HL-60/S4 treated with phorbol 12-myristate 13-acetate at 8.2 ng/mL for 4 days and 3 days (cell line): Measurements from ENCODE around the gene AVPI1.

Source experiments
- in situ Hi-C: fragments of 300-500 bp; cut with MboI; formaldehyde crosslinking; loops from 2 replicates; pipeline ENCODE4 v1.15.0; 2022; ENCODE audit warnings: low sequenced_read_pairs

Gene AVPI1, protein sequence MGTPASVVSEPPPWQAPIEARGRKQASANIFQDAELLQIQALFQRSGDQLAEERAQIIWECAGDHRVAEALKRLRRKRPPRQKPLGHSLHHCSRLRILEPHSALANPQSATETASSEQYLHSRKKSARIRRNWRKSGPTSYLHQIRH

DNA sequence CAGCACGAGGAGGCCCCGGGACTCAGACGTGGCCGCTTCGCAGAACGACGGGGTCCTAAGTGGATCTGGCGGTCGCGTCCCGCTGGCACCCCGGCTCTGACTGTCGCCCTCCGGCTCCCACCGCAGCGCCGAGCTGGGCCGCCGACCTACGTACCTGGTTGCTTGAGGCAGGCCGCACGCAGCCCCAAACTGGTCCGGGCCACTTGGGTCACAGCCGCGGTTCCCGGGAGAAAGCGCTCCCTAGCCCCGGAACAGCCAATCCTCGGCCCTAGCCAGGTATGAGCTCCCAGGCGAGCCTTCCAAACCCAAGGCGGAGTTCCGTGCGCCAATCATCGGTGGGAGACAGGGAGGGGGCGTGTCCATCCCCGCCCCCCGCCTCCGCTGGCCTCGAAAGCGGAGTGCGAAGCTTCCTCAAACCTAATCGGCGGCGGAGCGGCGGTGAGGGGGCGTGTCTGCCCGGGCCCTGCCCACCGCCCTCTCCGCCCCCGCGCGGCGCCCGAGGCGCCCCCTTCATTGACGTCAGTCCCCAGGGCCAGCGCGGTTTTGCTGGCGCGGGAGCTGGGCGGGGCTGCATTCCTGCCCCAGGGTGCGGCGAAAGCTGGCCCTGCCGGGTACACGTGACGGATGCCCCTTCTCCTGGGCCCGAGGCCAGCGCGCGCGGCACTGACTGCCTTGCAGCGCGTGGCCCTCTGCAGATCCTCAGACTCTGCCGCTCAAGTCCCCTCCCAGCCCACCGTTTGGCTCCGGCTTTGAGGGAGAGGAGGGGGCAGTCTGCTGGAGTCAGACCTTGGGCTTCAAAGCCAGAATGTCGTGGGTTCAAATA is at the start of gene AVPI1:
Gene AVPI1 (minus strand): TSS at position 280 of the 823 bp plus-strand sequence. CDS start 7,336 bp downstream, outside the sequence.
- in situ Hi-C loops = no loop called here

DNA sequence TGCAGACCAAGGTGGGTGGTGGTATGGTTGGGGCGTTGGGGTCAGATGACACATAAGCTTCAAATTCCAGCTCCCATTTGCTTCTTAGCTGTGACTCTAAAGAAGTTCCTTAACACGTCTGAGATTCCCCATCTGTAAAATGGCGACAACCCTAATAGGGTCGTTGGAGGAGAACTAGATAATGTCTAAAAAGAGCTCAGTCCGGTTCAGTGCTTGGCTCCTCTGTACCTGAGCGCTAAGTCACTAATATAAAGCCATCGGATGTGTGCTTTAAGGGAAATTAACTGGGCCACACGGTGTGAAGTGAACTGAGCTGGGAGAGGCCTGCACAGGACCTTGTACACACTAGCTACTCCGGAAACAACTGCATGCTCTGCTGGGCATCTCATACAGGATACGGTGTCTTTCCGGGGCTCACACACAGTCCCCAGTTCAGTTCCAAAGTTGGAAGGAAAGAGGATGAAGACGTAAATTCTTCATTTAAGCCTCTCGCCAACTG is 49.4 kb upstream of the AVPI1 start:
- in situ Hi-C loops = no loop called here

DNA sequence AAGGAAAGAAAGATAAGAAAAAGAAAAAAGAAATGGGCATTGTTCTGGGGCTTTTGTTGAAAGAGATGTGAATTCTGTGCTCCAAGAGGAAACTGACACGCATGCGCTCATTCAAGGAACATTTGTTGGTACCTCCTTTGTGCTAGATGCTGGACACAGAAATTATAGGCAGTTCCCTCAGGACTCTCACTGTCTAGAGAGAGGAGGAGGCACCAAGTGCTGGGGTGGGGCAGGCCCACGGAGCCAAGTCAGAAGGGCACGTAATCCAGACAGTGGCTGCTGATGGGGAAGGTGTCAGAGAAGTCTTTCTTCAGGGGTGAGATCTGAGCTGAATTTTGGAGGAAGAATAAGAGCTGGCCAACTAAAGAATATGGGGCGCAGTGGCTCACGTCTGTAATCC is 47.0 kb upstream of the AVPI1 start:
- in situ Hi-C loops = no loop called here

DNA sequence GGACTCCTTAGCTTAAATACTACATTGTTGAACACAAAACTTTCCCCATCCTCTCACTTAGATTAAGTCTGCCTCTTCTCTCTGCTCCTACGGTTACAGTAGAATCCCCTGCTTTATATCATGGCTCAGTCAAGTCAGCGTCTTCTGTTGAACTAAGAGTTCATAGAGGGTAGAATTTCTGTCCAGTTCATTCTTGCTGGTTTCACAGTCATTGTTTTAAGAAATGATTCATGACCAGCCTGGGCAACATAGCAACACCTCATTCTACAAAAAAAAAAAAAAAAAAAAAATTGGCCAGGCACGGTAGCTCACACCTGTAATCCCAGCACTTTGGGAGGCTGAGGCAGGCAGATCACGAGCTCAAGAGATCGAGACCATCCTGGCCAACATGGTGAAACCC is 46.2 kb upstream of the AVPI1 start:
- in situ Hi-C loops = no loop called here

DNA sequence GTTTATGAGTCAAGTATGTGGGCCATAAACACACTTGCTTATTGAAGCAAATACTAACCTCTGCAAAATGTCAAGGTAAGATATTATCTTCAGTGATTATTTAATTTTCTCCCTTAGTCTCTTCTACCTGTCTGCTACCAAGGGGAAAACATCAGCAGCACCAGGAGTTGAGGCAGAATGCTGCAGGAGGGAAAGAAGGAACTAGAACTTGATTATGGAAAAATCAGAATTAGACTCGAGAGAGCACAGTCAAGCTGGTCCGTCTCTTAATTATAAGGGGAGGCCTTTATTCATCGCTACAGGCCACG is 45.0 kb upstream of the AVPI1 start:
- in situ Hi-C loops = no loop called here

DNA sequence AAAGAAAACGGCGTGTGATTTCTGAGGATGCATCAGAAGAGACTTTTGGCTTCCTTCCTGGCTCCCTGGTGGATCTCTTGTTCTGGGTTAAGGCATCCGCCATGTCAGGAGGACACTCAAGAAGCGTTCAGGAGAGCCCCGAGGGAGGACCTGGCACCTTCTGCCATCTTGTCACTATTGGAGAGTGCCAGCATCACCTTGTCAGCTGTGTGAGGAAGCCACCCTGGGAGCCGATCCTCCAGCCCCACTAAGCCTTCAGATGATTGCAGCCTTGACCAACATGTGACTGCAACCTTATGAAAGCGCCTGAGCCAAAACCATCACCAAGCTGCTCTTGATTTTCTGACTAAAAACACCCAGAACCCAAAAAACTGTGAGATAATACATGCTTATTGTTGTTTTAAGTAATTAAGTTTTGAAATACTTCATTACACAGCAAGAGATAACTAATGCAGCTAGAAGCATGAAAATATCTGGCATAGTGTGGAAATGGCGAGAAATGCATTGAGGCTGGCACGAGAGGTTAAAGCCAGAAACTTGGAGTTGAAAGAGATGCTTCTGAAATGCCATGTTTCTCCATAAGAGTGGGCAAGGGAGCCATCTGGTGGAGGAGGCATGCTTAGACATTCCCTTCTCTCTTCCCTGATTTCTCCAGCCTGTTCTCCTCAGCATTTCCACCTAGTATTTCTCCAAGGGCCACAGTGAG is 44.5 kb upstream of the AVPI1 start:
- in situ Hi-C loops = no loop called here

DNA sequence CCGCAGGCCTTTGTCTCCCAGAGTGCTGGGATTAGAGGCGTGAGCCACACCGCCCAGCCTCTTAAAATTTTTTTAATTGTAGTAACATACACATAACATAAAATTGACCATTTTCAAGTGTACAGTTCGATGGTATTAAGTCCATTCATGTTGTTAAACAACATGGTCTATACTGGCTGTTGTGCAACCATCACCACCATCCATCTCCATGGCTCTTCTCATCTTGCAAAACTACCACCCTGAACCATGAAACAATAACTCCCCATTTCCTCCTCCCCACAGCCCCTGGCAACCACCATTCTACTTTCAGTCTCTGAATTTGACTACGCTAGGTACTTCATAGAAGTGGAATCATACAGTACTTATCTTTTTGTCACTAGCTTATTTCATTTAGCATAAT is 42.0 kb upstream of the AVPI1 start:
- in situ Hi-C loops = no loop called here

DNA sequence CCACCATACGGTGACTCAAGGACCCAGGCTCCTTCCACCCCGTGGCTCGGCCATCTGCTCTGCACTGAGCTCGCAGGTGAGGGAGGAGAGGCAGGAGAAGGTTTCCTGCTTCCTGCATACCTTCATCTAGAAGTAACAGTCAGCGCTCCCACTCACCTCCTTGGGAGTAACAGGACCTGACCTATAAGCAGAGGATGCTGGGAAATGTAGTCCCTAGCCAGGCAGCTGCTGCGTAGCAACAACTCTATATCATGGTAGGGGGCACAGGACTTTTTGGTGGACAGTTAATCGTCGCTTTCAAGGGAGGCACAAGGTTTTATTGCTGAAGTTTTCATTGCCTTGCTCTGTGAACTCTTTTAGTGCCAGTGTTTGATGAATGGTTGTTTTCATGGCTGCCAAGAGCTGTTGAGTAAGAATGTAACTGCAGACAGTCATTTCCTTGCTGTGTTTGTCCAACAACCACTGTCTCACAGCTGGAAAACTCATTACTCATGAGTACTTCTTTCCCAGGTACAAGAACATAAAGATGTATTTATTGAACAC is 39.7 kb upstream of the AVPI1 start:
- in situ Hi-C loops = no loop called here

DNA sequence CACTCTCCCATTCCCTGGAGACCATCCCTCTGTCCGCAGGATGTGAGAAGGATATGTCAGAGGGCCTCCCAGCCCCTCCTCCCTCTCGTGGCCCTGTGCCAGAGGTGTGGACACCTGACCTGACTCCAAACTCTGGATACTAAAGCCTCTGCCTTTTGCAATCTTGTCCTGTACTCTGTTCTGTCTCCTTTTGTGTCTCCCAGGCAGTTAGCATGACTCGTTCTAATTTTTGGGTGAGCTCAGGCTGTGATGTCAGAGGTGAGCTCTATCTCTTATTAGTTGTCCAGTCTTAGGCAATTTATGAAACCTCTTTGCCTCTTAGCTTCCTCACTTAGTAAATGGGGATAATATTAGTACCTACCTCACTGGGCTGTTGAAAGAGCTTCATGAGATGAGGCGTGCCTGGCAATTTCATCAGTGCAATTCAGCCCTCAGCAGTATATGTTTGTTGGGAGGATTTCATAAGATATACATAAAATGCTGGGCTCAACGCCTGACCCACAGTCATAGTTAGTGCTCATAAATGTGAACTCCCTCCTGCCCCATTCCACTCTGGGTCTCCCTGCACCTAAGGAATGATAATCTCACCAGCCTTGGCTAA is 37.4 kb upstream of the AVPI1 start:
- in situ Hi-C loops = no loop called here

DNA sequence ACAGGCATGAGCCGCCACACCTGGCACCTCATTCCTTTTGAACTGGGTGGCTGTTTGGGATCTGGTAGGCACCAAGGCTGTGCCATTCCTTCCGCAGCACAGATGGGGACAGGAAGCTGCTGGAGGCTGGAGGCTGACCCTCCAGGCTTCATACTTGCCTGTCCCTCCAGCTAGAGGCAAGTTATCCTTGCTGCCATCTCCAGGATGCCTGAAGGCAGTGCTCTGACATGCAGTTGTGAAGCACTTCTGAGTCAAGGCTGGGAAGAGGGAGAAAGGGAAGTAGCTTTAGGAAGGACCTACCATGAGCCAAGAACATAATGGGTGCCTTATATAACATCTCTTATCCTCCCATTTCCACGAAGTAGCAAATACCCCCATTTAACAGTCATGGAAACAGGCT is 36.0 kb upstream of the AVPI1 start:
- in situ Hi-C loops = no loop called here

DNA sequence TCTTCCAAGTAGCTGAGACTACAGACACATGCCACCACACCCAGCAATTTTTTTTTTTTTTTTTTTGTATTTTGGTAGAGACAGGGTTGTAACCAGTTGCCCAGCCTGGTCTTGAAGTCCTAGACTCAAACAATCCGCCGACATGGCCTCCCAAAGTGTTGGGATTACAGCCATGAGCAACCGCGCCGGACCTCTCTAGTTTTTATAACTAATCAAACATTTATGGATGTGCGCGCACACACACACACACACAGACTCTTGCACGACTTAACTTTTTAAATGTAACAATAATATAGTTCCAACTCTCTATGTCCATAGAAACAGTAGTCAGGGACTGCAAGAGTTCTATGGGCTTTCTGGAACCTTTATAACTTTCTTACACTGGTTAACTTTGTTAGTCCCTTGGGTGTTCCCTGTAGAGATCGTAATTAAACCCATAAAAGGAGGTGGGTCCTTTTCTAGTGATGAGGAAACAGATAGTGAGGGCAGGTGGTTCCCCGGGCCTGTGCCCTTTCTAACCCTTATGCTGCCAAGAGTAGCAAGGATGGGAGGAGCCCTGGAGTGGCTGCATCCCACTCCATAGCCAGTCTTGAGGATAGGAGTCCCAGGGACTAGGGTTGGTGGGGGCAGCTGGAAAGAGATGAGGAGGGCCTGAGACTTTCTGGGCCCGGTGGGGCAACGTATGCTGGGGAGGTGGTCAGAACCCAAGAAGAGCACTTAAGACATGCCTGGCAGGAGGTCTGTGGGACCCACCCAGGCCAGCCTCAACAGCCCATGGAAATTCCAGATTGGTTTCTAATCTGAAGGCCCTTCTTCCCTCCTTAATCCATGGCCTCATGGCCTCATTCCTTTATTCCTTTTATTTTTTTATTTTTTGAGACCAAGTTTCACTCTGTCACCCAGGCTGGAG is 35.1 kb upstream of the AVPI1 start:
- in situ Hi-C loops = no loop called here

DNA sequence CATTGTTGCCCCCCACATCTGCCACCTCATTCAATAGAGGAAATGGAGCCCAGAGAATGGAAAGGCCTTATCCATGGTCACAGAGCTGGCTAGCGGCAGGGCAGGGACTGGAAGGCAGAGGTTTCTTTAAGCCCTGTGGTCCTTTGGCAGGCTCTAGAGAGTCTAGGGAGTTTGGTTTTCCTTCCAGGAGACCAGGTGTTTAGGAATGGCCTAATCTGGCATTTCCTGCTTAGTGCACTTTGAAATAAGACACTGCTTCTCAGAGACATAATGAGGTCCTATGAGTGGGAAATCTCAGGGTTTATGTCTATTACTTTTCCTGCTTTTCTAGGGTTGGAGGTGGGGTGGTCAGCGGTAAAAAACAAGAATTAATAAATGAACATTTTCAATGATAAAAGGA is 32.6 kb upstream of the AVPI1 start:
- in situ Hi-C loops = no loop called here

DNA sequence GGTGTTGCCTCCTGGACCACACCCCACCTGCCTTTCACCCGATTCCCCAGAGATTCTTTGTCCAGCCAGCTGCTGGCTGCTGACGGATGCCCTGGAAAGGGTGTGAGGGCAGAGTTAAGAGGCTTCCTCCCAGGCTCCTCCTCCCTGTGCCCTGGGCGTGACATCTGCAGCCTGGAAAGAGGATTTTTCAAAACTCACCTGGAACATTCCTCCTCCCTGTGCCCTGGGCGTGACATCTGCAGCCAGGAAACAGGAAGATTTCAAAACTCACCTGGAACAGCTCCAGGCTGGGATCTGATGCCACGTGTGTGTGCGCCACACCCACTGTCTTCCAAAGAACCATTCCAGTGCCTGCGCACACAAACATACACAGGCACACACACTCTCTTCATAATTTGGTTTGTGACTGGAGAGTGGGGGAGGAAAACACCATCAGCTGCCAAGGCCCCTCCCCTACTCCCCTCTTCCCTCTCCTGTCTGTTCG is 31.7 kb upstream of the AVPI1 start:
- in situ Hi-C loops = no loop called here

DNA sequence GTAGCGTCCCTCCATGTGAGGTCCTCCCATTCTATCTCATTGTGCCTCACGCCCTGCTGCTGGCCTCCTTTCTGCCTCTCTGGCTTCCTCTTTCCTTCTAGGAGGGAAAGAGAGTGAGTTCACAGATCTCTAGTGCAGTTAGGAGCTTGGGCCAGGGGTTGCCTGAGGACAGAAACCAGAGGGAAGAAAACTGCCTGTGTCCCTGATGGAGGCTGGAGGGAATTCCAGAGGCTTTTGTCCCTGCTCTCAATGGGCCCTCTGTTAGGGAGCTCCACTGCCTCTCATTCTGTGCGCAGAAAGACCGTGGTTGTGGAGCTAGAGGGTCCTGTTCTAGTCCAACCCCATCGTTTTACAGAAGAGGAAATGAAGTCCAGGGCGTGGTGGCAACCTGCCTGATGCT is 31.1 kb upstream of the AVPI1 start:
- in situ Hi-C loops = no loop called here

DNA sequence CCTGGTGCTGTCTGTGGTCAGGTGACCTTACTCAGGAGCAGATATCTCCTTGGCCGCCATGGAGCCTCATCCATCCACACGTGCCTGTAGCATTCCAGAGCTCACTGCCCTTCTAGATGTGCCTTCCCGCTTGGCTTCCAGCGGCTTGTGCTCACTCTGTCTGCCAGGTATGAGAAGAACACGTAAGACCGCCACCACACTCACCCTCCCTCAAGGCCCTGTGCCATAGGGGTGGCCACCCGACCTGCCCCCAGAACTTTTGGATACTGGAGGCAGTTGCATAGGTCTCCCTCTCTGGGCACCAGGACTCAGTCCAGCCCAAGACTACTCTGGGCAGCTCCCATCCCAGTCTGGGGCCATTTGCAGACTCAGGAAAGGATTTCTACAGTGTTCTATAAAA is 30.6 kb upstream of the AVPI1 start:
- in situ Hi-C loops = no loop called here

DNA sequence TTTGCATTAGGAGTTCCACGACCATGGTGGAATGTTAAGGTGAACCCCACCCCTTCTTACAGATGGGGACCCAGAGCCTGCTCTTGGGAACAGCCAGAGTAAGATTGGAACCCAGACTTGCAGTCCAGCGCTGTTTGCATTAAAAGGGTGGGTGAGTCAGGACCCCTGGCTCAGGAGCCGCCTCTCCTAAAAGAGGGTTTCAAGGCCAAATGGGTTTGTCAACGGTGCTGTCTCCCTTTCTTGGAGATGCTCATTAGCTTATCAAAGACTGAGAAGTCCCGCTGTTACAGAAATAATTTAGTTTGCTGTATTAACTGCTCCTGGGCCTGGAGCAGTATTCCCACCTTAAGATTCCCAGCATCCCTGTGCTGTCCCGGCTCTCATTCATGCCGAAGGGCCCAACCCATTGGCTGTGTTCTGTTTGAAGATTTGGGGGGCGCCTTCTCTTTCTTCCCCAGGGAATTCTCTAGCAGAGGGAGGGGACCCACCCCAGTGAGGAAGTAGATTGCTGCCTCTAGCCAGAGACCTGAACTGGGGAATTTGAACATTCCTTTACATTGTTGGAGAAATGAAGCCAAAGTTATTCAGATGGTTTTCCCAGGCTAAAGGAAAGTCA is 28.3 kb upstream of the AVPI1 start:
- in situ Hi-C loops = no loop called here

DNA sequence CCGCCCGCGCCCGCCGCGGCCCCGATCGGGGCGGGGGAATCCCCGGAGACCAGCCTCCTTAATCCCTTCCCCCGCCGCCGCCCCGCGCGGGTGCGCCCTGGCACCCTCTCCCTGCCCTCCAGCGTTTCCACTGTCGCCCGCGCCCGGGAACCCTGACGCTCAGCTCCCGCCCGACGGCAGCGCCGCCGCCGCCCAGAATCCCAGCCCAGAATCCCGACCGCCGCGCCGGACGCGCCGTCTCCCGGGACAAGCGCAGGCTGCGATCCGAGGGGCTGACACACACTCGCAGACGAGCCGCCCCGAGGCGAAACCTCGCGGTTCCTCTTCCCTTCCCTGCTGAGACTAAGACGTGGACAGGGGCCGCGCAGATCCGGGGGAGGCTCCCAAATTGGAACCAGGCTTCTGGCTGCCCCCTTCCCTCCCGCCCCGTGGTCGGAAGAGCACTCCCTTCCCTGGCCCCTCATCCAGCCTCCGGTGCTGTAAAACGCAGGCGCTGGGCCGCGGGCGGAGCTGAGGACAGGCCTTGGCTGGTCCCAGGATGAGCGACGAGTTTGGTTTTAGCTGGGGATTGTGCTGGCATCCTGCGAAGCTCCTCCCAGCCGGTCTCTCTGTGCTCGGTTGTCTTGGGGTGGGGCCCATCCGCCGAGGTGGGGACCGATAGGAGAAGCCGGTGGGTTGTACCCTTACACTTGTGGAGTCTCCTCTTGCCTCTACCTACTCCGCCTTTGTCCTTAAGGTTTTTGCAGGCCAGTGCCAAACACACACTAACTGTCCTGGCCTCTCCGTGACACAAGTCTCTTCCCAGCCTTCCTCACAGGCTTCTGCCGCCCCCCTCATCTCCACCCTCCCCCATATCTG is 27.6 kb upstream of the AVPI1 start:
- in situ Hi-C loops = no loop called here

DNA sequence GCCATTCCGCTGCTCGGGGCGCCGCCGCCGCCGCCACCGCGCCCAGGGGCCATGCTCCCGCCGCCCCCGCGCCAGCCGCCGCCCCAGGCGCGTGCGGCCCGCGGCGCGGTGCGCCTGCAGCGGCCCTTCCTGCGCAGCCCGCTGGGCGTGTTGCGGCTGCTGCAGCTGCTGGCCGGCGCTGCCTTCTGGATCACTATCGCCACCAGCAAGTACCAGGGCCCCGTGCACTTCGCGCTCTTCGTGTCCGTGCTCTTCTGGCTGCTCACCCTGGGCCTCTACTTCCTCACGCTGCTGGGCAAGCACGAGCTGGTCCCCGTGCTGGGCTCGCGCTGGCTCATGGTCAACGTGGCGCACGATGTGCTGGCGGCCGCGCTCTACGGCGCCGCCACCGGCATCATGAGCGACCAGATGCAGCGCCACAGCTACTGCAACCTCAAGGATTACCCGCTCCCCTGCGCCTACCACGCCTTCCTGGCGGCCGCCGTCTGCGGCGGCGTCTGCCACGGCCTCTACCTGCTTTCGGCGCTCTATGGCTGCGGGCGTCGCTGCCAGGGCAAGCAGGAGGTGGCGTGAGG is 26.9 kb upstream of the AVPI1 start:
- in situ Hi-C loops = no loop called here
